Esophagus muscularis mucosa (tissue), 4 donors: ENCODE results near the gene HDAC5. TPM values are rescaled to one million over a fixed set of nuclear protein-coding genes. Genes with fewer than 3 reads are reported as not detected.

ENCODE experiments used
- DNase-seq: peaks from one replicate; pipeline ENCODE4 v3.0.0-alpha.2; 2017; ENCODE audit errors: extremely low spot score
- H3K27ac ChIP-seq, 4 donors: fragments of 200-600 bp; sonication (generic); replicated peaks in 1 of 4; 1 replicate in 3 of 4; 2 replicates in 1 of 4; pipeline ENCODE4 v1.5.1; 2016 to 2019; ENCODE audit warnings: mild to moderate bottlenecking in 1 of 4
- H3K27me3 ChIP-seq, 4 donors: fragments of 200-600 bp; sonication (generic); one replicate each; pipeline versions ENCODE4 v1.5.1 to v1.6.0; 2016 to 2019
- H3K36me3 ChIP-seq, 4 donors: fragments of 200-600 bp; sonication (generic); one replicate each; pipeline ENCODE4 v1.5.1; 2016 to 2019
- H3K4me1 ChIP-seq, 4 donors: fragments of 200-600 bp; sonication (generic); one replicate each; pipeline ENCODE4 v1.5.1; 2016 to 2019
- H3K4me3 ChIP-seq, 4 donors: fragments of 200-600 bp; sonication (generic); 1 replicate in 2 of 4; 2 replicates in 2 of 4; pipeline ENCODE4 v1.5.1; 2016 to 2019; ENCODE audit warnings: mild to moderate bottlenecking in 4 of 4, moderate library complexity in 1 of 4
- H3K9me3 ChIP-seq, 4 donors: fragments of 200-600 bp; sonication (generic); 1 replicate in 3 of 4; 2 replicates in 1 of 4; pipeline ENCODE4 v1.5.1; 2016 to 2019
- CTCF ChIP-seq, 3 experiments: fragments of 200-600 bp in 2 of 3; fragments of 450-650 bp in 1 of 3; sonication (generic) in 2 of 3; IDR thresholded peaks; one replicate each; pipeline ENCODE4 v1.5.1; 2017 to 2019; ENCODE audit warnings: antibody characterized with exemption in 3 of 3, mild to moderate bottlenecking in 2 of 3, moderate library complexity in 1 of 3
- EP300 ChIP-seq: sonication (generic); formaldehyde crosslinking; IDR thresholded peaks from one replicate; pipeline ENCODE4 v1.6.1; 2017; ENCODE audit warnings: antibody characterized with exemption
- POLR2A ChIP-seq: fragments of 450-650 bp; IDR thresholded peaks from one replicate; pipeline ENCODE4 v1.6.1; 2017; ENCODE audit warnings: antibody characterized with exemption, moderate library complexity, mild to moderate bottlenecking, low read depth
- POLR2AphosphoS5 ChIP-seq, 2 donors: sonication (generic); formaldehyde crosslinking; IDR thresholded peaks; one replicate each; pipeline ENCODE4 v1.6.1; 2017; ENCODE audit warnings: antibody characterized with exemption in 2 of 2
- WGBS: methylation state at CpG from one replicate; pipeline ENCODE4 v1.1.5; 2018; 5-methylcytosine and 5-hydroxymethylcytosine counted together
- intact Hi-C: fragments of 100-400 bp; cut with DNase I; formaldehyde crosslinking; loops from one replicate; pipeline ENCODE4 v1.15.1; 2023
- total RNA-seq, 4 donors: library from RNA; depleted of rRNA; stranded (reverse); fragments of >200 nt; gene quantifications; one replicate each; pipeline versions ENCODE4 v1.1.0 to v1.2.1, GENCODE V29; 2016

The HDAC5 gene
- total RNA-seq, 4 donors from 2014 or later, result 75.6 to 237 (median 130) TPM

- no peak for DNase-seq
- Histone ChIP-seq H3K4me1 (peaks cover 44 to 56% (median 48%) of the 10 kb centered on the region in 4 donors), H3K36me3 (peaks cover 17 to 36% (median 26%) of the 10 kb centered on the region in 4 donors), H3K4me3 (peak overlapping the region; percentile 80 to 84 (median 81)), H3K27me3 (no peaks in the 10 kb centered on the region), H3K27ac (peak overlapping the region; percentile 95 to 98 (median 96)), H3K9me3 (no peaks in the 10 kb centered on the region)
- WGBS, result 0% methylated on average over 9 of the region's 9 CpGs
- TF ChIP-seq POLR2AphosphoS5 (IDR thresholded peaks at IDR 0.05) (no peak), EP300 (no peak), CTCF (IDR thresholded peaks at IDR 0.05) (no peak), POLR2A (no peak)
- intact Hi-C loops, result no loop called here
Measured at GRCh38 chr17:44065668-44066203, 57.7 kb downstream of the HDAC5 start.

GRCh38 chr17:44063704-44064639 lies 59.5 kb downstream of the HDAC5 start:
- Histone ChIP-seq H3K27me3 (no peaks in the 10 kb centered on the region), H3K4me3 (no peak overlapping the region), H3K36me3 (peaks cover 17 to 53% (median 34%) of the 10 kb centered on the region in 4 donors), H3K27ac (no peak overlapping the region), H3K9me3 (no peaks in the 10 kb centered on the region), H3K4me1 (peaks cover 41 to 60% (median 42%) of the 10 kb centered on the region in 4 donors)
- 68% methylated on average over 9 of the region's 10 CpGs for whole genome bisulfite sequencing
- TF ChIP-seq CTCF (IDR thresholded peaks at IDR 0.05) (no peak), POLR2AphosphoS5 (IDR thresholded peaks at IDR 0.05) (no peak)
- intact Hi-C loops, result no loop called here
- no peak for DNase-seq

- no peak for TF ChIP-seq EP300
- TF ChIP-seq POLR2AphosphoS5 (IDR thresholded peaks at IDR 0.05), result no peak
- no peak for TF ChIP-seq POLR2A
- no peak for TF ChIP-seq CTCF (IDR thresholded peaks at IDR 0.05)
- WGBS, result 96% methylated on average over 15 of the region's 15 CpGs
- Histone ChIP-seq H3K36me3 (peaks cover 22 to 63% (median 42%) of the 10 kb centered on the region in 4 donors), H3K27ac (no peak overlapping the region), H3K9me3 (no peaks in the 10 kb centered on the region), H3K4me1 (peaks cover 41 to 64% (median 42%) of the 10 kb centered on the region in 4 donors), H3K27me3 (no peaks in the 10 kb centered on the region), H3K4me3 (no peak overlapping the region)
- no peak for DNase-seq
- intact Hi-C loops, result no loop called here
Measured at GRCh38 chr17:44062871-44063270, 60.6 kb downstream of the HDAC5 start.

- DNase-seq, result no peak
- no peak for TF ChIP-seq CTCF (IDR thresholded peaks at IDR 0.05)
- TF ChIP-seq POLR2AphosphoS5 (IDR thresholded peaks at IDR 0.05), result no peak
- no peak overlapping the region for H3K27ac ChIP-seq
- no peaks in the 10 kb centered on the region for H3K9me3 ChIP-seq
- H3K36me3 ChIP-seq, result peaks cover 27 to 77% (median 49%) of the 10 kb centered on the region in 4 donors
- H3K4me1 ChIP-seq, result peaks cover 32 to 52% (median 34%) of the 10 kb centered on the region in 4 donors
- intact Hi-C loops, result no loop called here
- no peak overlapping the region for H3K4me3 ChIP-seq
- no peaks in the 10 kb centered on the region for H3K27me3 ChIP-seq
- WGBS, result 60% methylated on average over 1 of the region's 1 CpG
Measured at GRCh38 chr17:44061446-44061845, 62.0 kb downstream of the HDAC5 start.
